OCI-LY3 (cell line): ENCODE measurements around the gene CBR3.

ENCODE experiments used
- CTCF ChIP-seq: fragments of 200-600, 300-600 bp; sonication (generic); IDR thresholded peaks from 2 replicates; pipeline ENCODE4 v1.5.1; 2014; ENCODE audit warnings: antibody characterized with exemption, low read length, low read depth
- EZH2phosphoT487 ChIP-seq: fragments of 200-600 bp; shearing (Covaris generic); IDR thresholded peaks from 2 replicates; pipeline ENCODE4 v1.6.1; 2018; ENCODE audit warnings: antibody characterized with exemption, mixed run types, low read depth

- TF ChIP-seq CTCF (no peak), EZH2phosphoT487 (no peak)
Measured at GRCh38 chr21:36179145-36179544, 44.3 kb downstream of the CBR3 start.
